GM23338 (cell line): ENCODE measurements around the gene LRRC37B. TPM values are rescaled to one million over a fixed set of nuclear protein-coding genes. Genes with fewer than 3 reads are reported as not detected.

ENCODE experiments used
- ATAC-seq: fragments of 200-7000 bp; cut with Tn5 transposase; 3 replicates; pipeline ENCODE4 v1.9.1; 2020
- DNase-seq: peaks from one replicate; pipeline ENCODE4 v3.0.0-alpha.2; 2015; ENCODE audit warnings: low spot score
- H2AFZ ChIP-seq: fragments of 200-600 bp; sonication (generic); 2 replicates; pipeline ENCODE4 v1.8.0; 2016; ENCODE audit warnings: antibody characterized with exemption, mild to moderate bottlenecking, moderate library complexity
- H3F3A ChIP-seq: fragments of 200-600 bp; sonication (generic); replicated peaks from 2 replicates; pipeline ENCODE4 v1.8.0; 2017; ENCODE audit warnings: antibody characterized with exemption, mixed run types, low read depth
- H3K27ac ChIP-seq: fragments of 200-600 bp; sonication (generic); 2 replicates; pipeline ENCODE4 v1.6.1; 2016; ENCODE audit warnings: low read depth
- H3K27me3 ChIP-seq: fragments of 200-600 bp; sonication (generic); 2 replicates; pipeline ENCODE4 v1.8.0; 2016; ENCODE audit warnings: mild to moderate bottlenecking, mixed run types, moderate library complexity; ENCODE audit not compliant: insufficient read depth
- H3K36me3 ChIP-seq: fragments of 200-600 bp; sonication (generic); 2 replicates; pipeline ENCODE4 v1.8.0; 2016; ENCODE audit warnings: mild to moderate bottlenecking; ENCODE audit not compliant: insufficient read depth
- H3K4me1 ChIP-seq: fragments of 200-600 bp; sonication (generic); 2 replicates; pipeline ENCODE4 v1.8.0; 2016; ENCODE audit warnings: mild to moderate bottlenecking, moderate library complexity; ENCODE audit not compliant: insufficient read depth
- H3K4me2 ChIP-seq: fragments of 200-600 bp; sonication (generic); 2 replicates; pipeline ENCODE4 v1.7.1; 2017; ENCODE audit warnings: mixed run types
- H3K4me3 ChIP-seq: fragments of 200-600 bp; sonication (generic); 2 replicates; pipeline ENCODE4 v1.6.1; 2016; ENCODE audit warnings: mixed run types
- H3K79me2 ChIP-seq: fragments of 200-600 bp; sonication (generic); replicated peaks from 2 replicates; pipeline ENCODE4 v1.8.0; 2017; ENCODE audit warnings: mild to moderate bottlenecking; ENCODE audit not compliant: insufficient read depth
- H3K9me2 ChIP-seq: fragments of 200-600 bp; sonication (generic); 2 replicates; pipeline ENCODE4 v1.8.0; 2017; ENCODE audit not compliant: insufficient read depth
- H4K20me1 ChIP-seq: fragments of 200-600 bp; sonication (generic); replicated peaks from 2 replicates; pipeline ENCODE4 v1.8.0; 2017; ENCODE audit warnings: mild to moderate bottlenecking; ENCODE audit not compliant: insufficient read depth
- H3K27ac Mint-ChIP-seq: 2 replicates; pipeline ENCODE4 v1.8.0; 2020; ENCODE audit warnings: inconsistent platforms, mild to moderate bottlenecking, moderate library complexity, mixed read lengths
- H3K27me3 Mint-ChIP-seq: 3 replicates; pipeline ENCODE4 v1.8.0; 2022; ENCODE audit warnings: low read depth, mild to moderate bottlenecking, moderate library complexity, mixed read lengths, inconsistent platforms; ENCODE audit not compliant: insufficient read depth, poor library complexity
- H3K36me3 Mint-ChIP-seq: 3 replicates; pipeline ENCODE4 v1.8.0; 2021; ENCODE audit warnings: low read depth, mild to moderate bottlenecking, inconsistent platforms, moderate library complexity, mixed read lengths
- H3K4me1 Mint-ChIP-seq: 3 replicates; pipeline ENCODE4 v1.8.0; 2020; ENCODE audit warnings: mild to moderate bottlenecking, inconsistent platforms, mixed read lengths
- H3K4me3 Mint-ChIP-seq: 3 replicates; pipeline ENCODE4 v1.8.0; 2021; ENCODE audit warnings: moderate library complexity, mild to moderate bottlenecking, inconsistent platforms, mixed read lengths
- H3K9me3 Mint-ChIP-seq: 3 replicates; pipeline ENCODE4 v1.8.0; 2020; ENCODE audit warnings: moderate library complexity, mild to moderate bottlenecking, inconsistent platforms, mixed read lengths
- CREB1 ChIP-seq: fragments of 250-450 bp; sonication (Bioruptor Pico); IDR thresholded peaks from 2 replicates; pipeline ENCODE4 v1.5.0; 2020; ENCODE audit warnings: low read depth, mild to moderate bottlenecking, moderate library complexity
- CTCF ChIP-seq, 2 experiments: fragments of 200-600 bp in 1 of 2; sonication (generic) in 1 of 2; conservative IDR thresholded peaks; 2 replicates each; pipeline versions ENCODE4 v1.5.1 to v1.6.1; 2016 to 2017; ENCODE audit warnings: antibody characterized with exemption in 2 of 2, low read depth in 2 of 2, mild to moderate bottlenecking in 2 of 2, moderate library complexity in 1 of 2
- EZH2 ChIP-seq: fragments of 200-600 bp; sonication (generic); IDR thresholded peaks from one replicate; pipeline ENCODE4 v1.8.0; 2017; ENCODE audit warnings: antibody characterized with exemption, mild to moderate bottlenecking, low read depth; ENCODE audit not compliant: unreplicated experiment
- EZH2phosphoT487 ChIP-seq: fragments of 200-600 bp; sonication (generic); IDR thresholded peaks from one replicate; pipeline ENCODE4 v1.8.1; 2018; ENCODE audit warnings: antibody characterized with exemption; ENCODE audit not compliant: unreplicated experiment
- NANOG ChIP-seq: IDR thresholded peaks from 2 replicates; pipeline ENCODE4 v1.6.1; 2016; ENCODE audit warnings: antibody characterized with exemption, borderline replicate concordance
- REST ChIP-seq: IDR thresholded peaks from one replicate; pipeline ENCODE4 v1.6.1; 2018; ENCODE audit warnings: antibody characterized with exemption; ENCODE audit not compliant: unreplicated experiment
- ZNF331 ChIP-seq: fragments of 250-450 bp; sonication (Bioruptor Pico); IDR thresholded peaks from 2 replicates; pipeline ENCODE4 v1.5.0; 2020; ENCODE audit warnings: low read depth, mild to moderate bottlenecking, moderate library complexity
- polyA plus RNA-seq: library from polyadenylated mRNA; unstranded; fragments of >200 nt; fragmentation: Nextera tagmentation; extraction: Ambion mirVana; gene quantifications from 2 replicates; pipeline ENCODE4 v1.2.1, GENCODE V29; 2016
- total RNA-seq: library from RNA; depleted of rRNA; stranded (reverse); fragments of >200 nt; shearing (Covaris generic); gene quantifications from 2 replicates; pipeline ENCODE4 v1.2.3, GENCODE V29; 2014

The LRRC37B gene
- total and polyA plus RNA-seq, 2 experiments from 2014 or later, result 21.4 to 24.3 TPM

GRCh38 chr17:32102172-32102571, 95.0 kb downstream of the LRRC37B start:
- Histone ChIP-seq H3K4me1 (peaks cover 21% of the 10 kb centered on the region), H3K4me3 (no peak overlapping the region), H4K20me1 (no peaks in the 10 kb centered on the region), H3K27me3 (no peaks in the 10 kb centered on the region), H3K9me2 (no peaks in the 10 kb centered on the region), H3K4me2 (no peak overlapping the region), H3F3A (peaks cover 4% of the 10 kb centered on the region; the same call in 1 of the 2 replicates), H3K36me3 (no peaks in the 10 kb centered on the region), H3K27ac (no peak overlapping the region), H3K79me2 (no peaks in the 10 kb centered on the region), H2AFZ (0 out of 2 replicates have a peak overlapping the region, but pooled peaks have one; percentile 5)
- Mint-ChIP-seq H3K36me3 (no peaks in the 10 kb centered on the region), H3K27me3 (peaks cover 18% of the 10 kb centered on the region), H3K4me1 (peaks cover 30% of the 10 kb centered on the region), H3K4me3 (no peak overlapping the region; the same call in 2 of the 3 replicates), H3K9me3 (no peaks in the 10 kb centered on the region), H3K27ac (no peak overlapping the region)
- ATAC-seq (peak; percentile 34; the same call in 2 of the 3 replicates), DNase-seq (peak; percentile 34)
- TF ChIP-seq EZH2 (no peak), CTCF (conservative IDR thresholded peaks at IDR 0.05; ENCODE audit: low read depth in 2 of 2) (0 out of 4 replicates have a peak, but pooled peaks of 1 of the 2 experiments have one; percentile 12)

GRCh38 chr17:32102646-32103186, 95.5 kb downstream of the LRRC37B start:
- peaks cover 36% of the 10 kb centered on the region for H3K4me1 Mint-ChIP-seq
- Histone ChIP-seq H3K9me2 (no peaks in the 10 kb centered on the region), H4K20me1 (no peaks in the 10 kb centered on the region), H3K36me3 (no peaks in the 10 kb centered on the region), H2AFZ (0 out of 2 replicates have a peak overlapping the region, but pooled peaks have one; percentile 5), H3K27me3 (no peaks in the 10 kb centered on the region), H3K4me2 (no peak overlapping the region), H3K4me1 (peaks cover 23% of the 10 kb centered on the region), H3K27ac (no peak overlapping the region), H3K79me2 (no peaks in the 10 kb centered on the region), H3K4me3 (no peak overlapping the region), H3F3A (peaks cover 4% of the 10 kb centered on the region; the same call in 1 of the 2 replicates)
- H3K27ac Mint-ChIP-seq, result no peak overlapping the region
- peaks cover 18% of the 10 kb centered on the region for H3K27me3 Mint-ChIP-seq
- no peaks in the 10 kb centered on the region for H3K36me3 Mint-ChIP-seq
- H3K9me3 Mint-ChIP-seq, result no peaks in the 10 kb centered on the region
- no peak for ATAC-seq
- no peak for DNase-seq
- H3K4me3 Mint-ChIP-seq, result no peak overlapping the region
- TF ChIP-seq REST, result no peak
- no peak for TF ChIP-seq CREB1 (CRISPR knock-in tag)
- no peak for TF ChIP-seq NANOG
- TF ChIP-seq EZH2phosphoT487, result no peak
- no peak for TF ChIP-seq ZNF331 (CRISPR knock-in tag)
- TF ChIP-seq CTCF (conservative IDR thresholded peaks at IDR 0.05; ENCODE audit: low read depth in 2 of 2), result no peak
- TF ChIP-seq EZH2, result no peak
